Measurements from ENCODE around the gene TPRN. TPM values are rescaled to one million over a fixed set of nuclear protein-coding genes. Genes with fewer than 3 reads are reported as not detected.

Gene TPRN
- total and polyA plus RNA-seq, 8 donors, result 48.7 to 110 (median 67.2) TPM

GRCh38 chr9:137181680-137182079 lies 18.9 kb downstream of the TPRN start:
- Histone ChIP-seq H3K36me3 (peaks cover 0 to 52% (median 42%) of the 10 kb centered on the region in 3 donors), H3K27ac (no peak overlapping the region), H3K9me3 (no peaks in the 10 kb centered on the region), H3K4me1 (peaks cover 3 to 9% (median 5%) of the 10 kb centered on the region in 3 donors), H3K27me3 (no peaks in the 10 kb centered on the region), H3K4me3 (no peak overlapping the region)
- intact Hi-C loops (cut with DNase I), result no loop called here
- FAIRE-seq, result no peak
- no peak for ATAC-seq
- DNase-seq, result no peak
- 91 to 96% methylated on average over 20 to 22 of the region's 22 CpGs for WGBS, 2 donors
- TF ChIP-seq, protein P1, sequence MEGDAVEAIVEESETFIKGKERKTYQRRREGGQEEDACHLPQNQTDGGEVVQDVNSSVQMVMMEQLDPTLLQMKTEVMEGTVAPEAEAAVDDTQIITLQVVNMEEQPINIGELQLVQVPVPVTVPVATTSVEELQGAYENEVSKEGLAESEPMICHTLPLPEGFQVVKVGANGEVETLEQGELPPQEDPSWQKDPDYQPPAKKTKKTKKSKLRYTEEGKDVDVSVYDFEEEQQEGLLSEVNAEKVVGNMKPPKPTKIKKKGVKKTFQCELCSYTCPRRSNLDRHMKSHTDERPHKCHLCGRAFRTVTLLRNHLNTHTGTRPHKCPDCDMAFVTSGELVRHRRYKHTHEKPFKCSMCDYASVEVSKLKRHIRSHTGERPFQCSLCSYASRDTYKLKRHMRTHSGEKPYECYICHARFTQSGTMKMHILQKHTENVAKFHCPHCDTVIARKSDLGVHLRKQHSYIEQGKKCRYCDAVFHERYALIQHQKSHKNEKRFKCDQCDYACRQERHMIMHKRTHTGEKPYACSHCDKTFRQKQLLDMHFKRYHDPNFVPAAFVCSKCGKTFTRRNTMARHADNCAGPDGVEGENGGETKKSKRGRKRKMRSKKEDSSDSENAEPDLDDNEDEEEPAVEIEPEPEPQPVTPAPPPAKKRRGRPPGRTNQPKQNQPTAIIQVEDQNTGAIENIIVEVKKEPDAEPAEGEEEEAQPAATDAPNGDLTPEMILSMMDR (IDR thresholded peaks at IDR 0.05), result no peak

DNA sequence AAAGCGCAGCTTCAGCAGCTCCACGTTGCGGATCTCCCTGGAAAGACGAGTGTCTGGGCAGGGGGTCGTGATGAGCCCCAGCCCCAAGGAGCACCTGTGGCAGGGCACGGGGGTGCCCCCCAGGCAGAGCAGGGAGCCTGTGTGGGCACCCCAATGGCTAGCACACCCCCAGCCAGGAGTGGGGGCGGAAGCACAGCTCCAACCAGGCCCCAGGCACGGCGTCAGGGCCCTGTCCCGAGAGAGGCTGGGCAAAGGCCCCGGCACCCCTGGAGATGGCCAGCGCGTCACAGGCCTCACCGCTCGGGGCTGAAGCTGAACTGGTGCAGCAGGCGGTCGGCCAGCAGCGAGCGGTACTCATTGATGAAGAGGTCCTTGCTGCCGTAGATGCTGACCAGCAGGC lies 20.1 kb downstream of the TPRN start:
- Histone ChIP-seq H3K9me3 (no peaks in the 10 kb centered on the region), H3K27ac (no peak overlapping the region), H3K4me3 (no peak overlapping the region), H3K4me1 (no peaks in the 10 kb centered on the region), H3K27me3 (no peaks in the 10 kb centered on the region), H3K36me3 (peaks cover 0 to 52% (median 42%) of the 10 kb centered on the region in 3 donors)
- no peak for DNase-seq
- 95 to 96% methylated on average over 20 of the region's 20 CpGs for WGBS, 2 donors
- no peak for ATAC-seq
- FAIRE-seq, result no peak
- intact Hi-C loops (cut with DNase I), result no loop called here
- TF ChIP-seq, protein P1 (IDR thresholded peaks at IDR 0.05), result no peak

GRCh38 chr9:137179761-137180160 lies 20.8 kb downstream of the TPRN start:
- Histone ChIP-seq H3K36me3 (peaks cover 0 to 47% (median 40%) of the 10 kb centered on the region in 3 donors), H3K27ac (no peak overlapping the region), H3K27me3 (no peaks in the 10 kb centered on the region), H3K4me3 (no peak overlapping the region), H3K4me1 (no peaks in the 10 kb centered on the region), H3K9me3 (no peaks in the 10 kb centered on the region)
- 92 to 97% methylated on average over 16 to 17 of the region's 17 CpGs for WGBS, 2 donors
- DNase-seq (no peak), FAIRE-seq (no peak), ATAC-seq (no peak)
- intact Hi-C loops (cut with DNase I), result no loop called here
- TF ChIP-seq, protein P1 (IDR thresholded peaks at IDR 0.05), result no peak

DNA sequence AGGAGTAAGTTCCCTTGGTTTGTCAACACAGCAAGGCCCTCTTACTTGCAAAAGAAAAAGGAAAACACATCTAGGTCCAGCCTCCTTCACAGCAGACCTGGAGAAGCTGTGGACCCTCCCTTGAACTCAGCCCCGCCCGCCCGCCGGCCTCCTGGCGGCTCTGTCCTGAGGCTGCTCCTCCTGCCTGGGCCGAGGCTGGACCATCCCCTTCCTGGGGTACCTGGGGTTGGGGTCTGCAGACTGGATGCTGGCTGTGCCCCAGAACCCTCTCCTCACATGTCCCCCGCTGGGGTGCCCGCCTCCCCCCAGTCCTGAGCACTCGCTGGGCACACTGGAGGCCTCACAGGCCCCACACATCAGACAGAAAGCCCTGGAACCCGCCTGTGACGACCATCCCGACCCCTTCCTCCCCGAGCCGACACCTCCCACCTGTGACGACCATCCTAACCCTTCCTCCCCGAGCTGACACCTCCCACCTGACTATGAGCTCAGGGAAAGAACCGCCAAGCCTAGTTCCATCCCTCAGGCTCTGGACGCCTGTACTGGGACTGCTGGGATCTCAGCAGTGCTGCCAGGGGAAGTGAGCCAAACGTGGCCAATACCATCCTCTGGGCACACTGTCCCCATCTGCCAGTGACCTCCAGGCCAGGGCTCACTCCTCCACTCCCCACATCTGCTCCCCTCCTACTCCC lies 21.5 kb downstream of the TPRN start:
- DNase-seq, result no peak
- H3K4me3 ChIP-seq, result no peak overlapping the region
- H3K27ac ChIP-seq, result no peak overlapping the region
- ATAC-seq, result no peak
- H3K27me3 ChIP-seq, result no peaks in the 10 kb centered on the region
- intact Hi-C loops (cut with DNase I), result no loop called here
- H3K9me3 ChIP-seq, result no peaks in the 10 kb centered on the region
- no peaks in the 10 kb centered on the region for H3K4me1 ChIP-seq
- FAIRE-seq, result no peak
- peaks cover 0 to 46% (median 39%) of the 10 kb centered on the region in 3 donors for H3K36me3 ChIP-seq
- TF ChIP-seq, protein P1 (IDR thresholded peaks at IDR 0.05), result no peak
- WGBS, 2 donors, result 91% methylated on average over 19 of the region's 19 CpGs

GRCh38 chr9:137178201-137178938 lies 22.2 kb downstream of the TPRN start:
- DNase-seq, result no peak
- TF ChIP-seq, protein P1 (IDR thresholded peaks at IDR 0.05), result no peak
- H3K9me3 ChIP-seq, result no peaks in the 10 kb centered on the region
- H3K27ac ChIP-seq, result no peak overlapping the region
- no peak for ATAC-seq
- 89 to 92% methylated on average over 23 of the region's 23 CpGs for WGBS, 2 donors
- no peaks in the 10 kb centered on the region for H3K27me3 ChIP-seq
- intact Hi-C loops (cut with DNase I), result no loop called here
- H3K36me3 ChIP-seq, result peaks cover 0 to 39% (median 34%) of the 10 kb centered on the region in 3 donors
- H3K4me3 ChIP-seq, result no peak overlapping the region
- FAIRE-seq, result no peak
- H3K4me1 ChIP-seq, result no peaks in the 10 kb centered on the region
